Measurements from ENCODE around the gene CD22. TPM values are rescaled to one million over a fixed set of nuclear protein-coding genes. Genes with fewer than 3 reads are reported as not detected.
A peak's percentile ranks its signal among the peaks of the same experiment; 100 is the strongest.

CD22 gene
- total and polyA plus RNA-seq, 7 experiments from 2014 or later, result 0.70 to 23.9 (median 1.5) TPM

DNA sequence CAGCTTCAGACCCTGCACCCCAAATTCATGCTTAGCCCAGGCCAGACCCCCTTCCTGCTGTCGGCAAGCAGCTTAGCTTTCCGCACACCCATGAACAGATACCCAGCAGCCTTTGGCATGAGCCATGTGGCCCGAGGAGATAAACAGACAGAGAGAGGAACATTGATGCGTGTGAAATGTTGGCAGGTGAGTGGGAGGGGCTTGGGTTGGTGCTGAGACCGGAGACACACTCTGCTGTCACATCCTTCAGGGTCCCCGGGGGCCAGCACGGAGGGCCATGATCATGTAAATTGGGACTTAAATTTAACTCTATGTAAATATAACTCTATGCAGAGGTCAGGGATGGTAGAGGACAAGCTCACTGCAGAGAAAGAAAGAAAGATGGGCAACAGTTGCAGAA is 1.5 kb downstream of the CD22 start:
- no peak overlapping the region for H3K4me3 Mint-ChIP-seq
- H3K9me3 Mint-ChIP-seq, result no peaks in the 10 kb centered on the region
- peak overlapping the region in 2 of 9 donors; percentile 17 to 22 for H3K27ac Mint-ChIP-seq
- Histone ChIP-seq H3K9me3 (ENCODE audit: control insufficient read depth in 2 of 3, low read length in 3 of 3) (no peaks in the 10 kb centered on the region), H3K27ac (ENCODE audit: low read depth, low read length) (no peak overlapping the region), H3K36me3 (ENCODE audit: control insufficient read depth in 2 of 3, insufficient read depth in 3 of 3, low read length in 3 of 3) (no peaks in the 10 kb centered on the region), H3K4me1 (ENCODE audit: control insufficient read depth in 2 of 2, insufficient read depth in 2 of 2, low read length in 2 of 2) (peaks cover 0 to 8% of the 10 kb centered on the region in 2 donors), H3K4me3 (ENCODE audit: low read length) (no peak overlapping the region), H3K27me3 (ENCODE audit: control insufficient read depth in 2 of 2, insufficient read depth in 2 of 2, low read length in 2 of 2) (no peaks in the 10 kb centered on the region)
- ChIA-PET CTCF (no interaction called here), POLR2A (no interaction called here)
- H3K36me3 Mint-ChIP-seq, result no peaks in the 10 kb centered on the region
- peak; percentile 50 for ATAC-seq
- DNase-seq, result no peak
- intact Hi-C loops (cut with micrococcal nuclease), result no loop called here
- peaks cover 9 to 29% (median 17%) of the 10 kb centered on the region in 7 donors for H3K4me1 Mint-ChIP-seq
- peaks cover 0 to 14% (median 4%) of the 10 kb centered on the region in 5 donors for H3K27me3 Mint-ChIP-seq

DNA sequence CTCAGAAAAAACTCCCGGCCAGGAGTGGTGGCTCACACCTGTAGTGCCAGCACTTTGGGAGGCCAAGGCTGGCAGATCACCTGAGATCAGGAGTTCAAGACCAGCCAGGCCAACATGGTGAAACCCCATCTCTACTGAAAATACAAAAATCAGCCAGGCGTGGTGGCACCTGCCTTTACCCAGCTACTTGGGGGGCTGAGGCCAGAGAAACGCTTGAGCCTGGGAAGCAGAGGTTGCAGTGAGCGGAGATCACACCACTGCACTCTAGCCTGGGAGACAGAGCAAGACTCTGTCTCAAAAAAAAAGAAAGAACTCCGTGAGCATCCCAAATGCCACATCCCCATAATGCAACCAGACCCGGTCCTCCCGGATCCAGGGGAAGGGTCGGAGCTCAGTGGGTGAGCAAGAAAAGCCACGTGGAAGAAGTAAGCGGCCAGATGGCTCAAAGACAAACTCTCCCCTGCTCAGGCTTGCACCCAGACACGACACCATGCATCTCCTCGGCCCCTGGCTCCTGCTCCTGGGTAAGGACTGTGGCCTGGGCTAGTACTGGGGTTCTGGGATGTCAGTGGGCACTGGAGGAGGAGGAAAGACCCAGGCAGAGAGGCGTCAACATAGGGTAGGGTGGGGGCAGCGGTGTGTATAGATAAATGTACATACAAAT is 2.7 kb downstream of the CD22 start:
- peaks cover 0 to 16% (median 0%) of the 10 kb centered on the region in 5 donors for H3K27me3 Mint-ChIP-seq
- H3K9me3 Mint-ChIP-seq, result no peaks in the 10 kb centered on the region
- H3K4me3 Mint-ChIP-seq, result no peak overlapping the region
- Histone ChIP-seq H3K36me3 (ENCODE audit: control insufficient read depth in 2 of 3, insufficient read depth in 3 of 3, low read length in 3 of 3) (no peaks in the 10 kb centered on the region), H3K27ac (ENCODE audit: low read depth, low read length) (no peak overlapping the region), H3K27me3 (ENCODE audit: control insufficient read depth in 2 of 2, insufficient read depth in 2 of 2, low read length in 2 of 2) (no peaks in the 10 kb centered on the region), H3K4me1 (ENCODE audit: control insufficient read depth in 2 of 2, insufficient read depth in 2 of 2, low read length in 2 of 2) (peaks cover 0 to 8% of the 10 kb centered on the region in 2 donors), H3K4me3 (ENCODE audit: low read length) (no peak overlapping the region), H3K9me3 (ENCODE audit: control insufficient read depth in 2 of 3, low read length in 3 of 3) (no peaks in the 10 kb centered on the region)
- H3K4me1 Mint-ChIP-seq, result peaks cover 10 to 29% (median 17%) of the 10 kb centered on the region in 7 donors
- no peak overlapping the region for H3K27ac Mint-ChIP-seq
- intact Hi-C loops (cut with micrococcal nuclease), result no loop called here
- POLR2A ChIA-PET, result no interaction called here
- H3K36me3 Mint-ChIP-seq, result no peaks in the 10 kb centered on the region
- ATAC-seq, result no peak
- no peak for DNase-seq
- CTCF ChIA-PET, result no interaction called here

DNA sequence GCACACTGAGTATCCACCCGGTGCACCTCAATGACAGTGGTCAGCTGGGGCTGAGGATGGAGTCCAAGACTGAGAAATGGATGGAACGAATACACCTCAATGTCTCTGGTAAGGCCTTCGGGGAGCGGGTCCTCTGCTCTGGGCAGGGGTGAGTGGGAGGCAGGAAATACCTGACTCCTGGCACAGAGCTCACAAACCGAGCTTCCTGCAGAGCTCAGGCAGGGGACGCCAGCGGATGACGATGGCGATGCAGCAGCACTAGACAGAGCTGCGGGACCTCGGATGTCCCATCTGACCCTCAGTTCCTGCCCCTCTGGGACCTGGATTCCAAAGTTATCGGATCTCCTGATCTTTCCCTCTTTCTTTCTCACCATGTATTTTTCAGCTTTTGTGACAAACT is 3.8 kb downstream of the CD22 start:
- CTCF ChIA-PET, result interaction anchor here (1.1 to 2.0 kb wide), 3 partner anchors 20 to 191 kb away, joined by 3 to 5 read pairs (median 3); no protein-coding TSS in a partner anchor
- Mint-ChIP-seq H3K4me1 (peaks cover 12 to 29% (median 17%) of the 10 kb centered on the region in 7 donors), H3K27ac (peak overlapping the region in 2 of 9 donors; percentile 36 to 51), H3K27me3 (peaks cover 0 to 17% (median 0%) of the 10 kb centered on the region in 5 donors), H3K36me3 (no peaks in the 10 kb centered on the region), H3K9me3 (no peaks in the 10 kb centered on the region), H3K4me3 (peak overlapping the region in 8 of 10 donors; percentile 22 to 66 (median 54))
- no peak overlapping the region for H3K4me3 ChIP-seq (ENCODE audit: low read length)
- intact Hi-C loops (cut with micrococcal nuclease), result no loop called here
- DNase-seq, result peak in 5 of 9 donors; percentile 16 to 43 (median 36)
- H3K27me3 ChIP-seq (ENCODE audit: control insufficient read depth in 2 of 2, insufficient read depth in 2 of 2, low read length in 2 of 2), result no peaks in the 10 kb centered on the region
- POLR2A ChIA-PET, result no interaction called here
- peaks cover 0 to 8% of the 10 kb centered on the region in 2 donors for H3K4me1 ChIP-seq (ENCODE audit: control insufficient read depth in 2 of 2, insufficient read depth in 2 of 2, low read length in 2 of 2)
- ATAC-seq, result peak; percentile 62
- no peak overlapping the region for H3K27ac ChIP-seq (ENCODE audit: low read depth, low read length)
- no peaks in the 10 kb centered on the region for H3K36me3 ChIP-seq (ENCODE audit: control insufficient read depth in 2 of 3, insufficient read depth in 3 of 3, low read length in 3 of 3)
- H3K9me3 ChIP-seq (ENCODE audit: control insufficient read depth in 2 of 3, low read length in 3 of 3), result no peaks in the 10 kb centered on the region

DNA sequence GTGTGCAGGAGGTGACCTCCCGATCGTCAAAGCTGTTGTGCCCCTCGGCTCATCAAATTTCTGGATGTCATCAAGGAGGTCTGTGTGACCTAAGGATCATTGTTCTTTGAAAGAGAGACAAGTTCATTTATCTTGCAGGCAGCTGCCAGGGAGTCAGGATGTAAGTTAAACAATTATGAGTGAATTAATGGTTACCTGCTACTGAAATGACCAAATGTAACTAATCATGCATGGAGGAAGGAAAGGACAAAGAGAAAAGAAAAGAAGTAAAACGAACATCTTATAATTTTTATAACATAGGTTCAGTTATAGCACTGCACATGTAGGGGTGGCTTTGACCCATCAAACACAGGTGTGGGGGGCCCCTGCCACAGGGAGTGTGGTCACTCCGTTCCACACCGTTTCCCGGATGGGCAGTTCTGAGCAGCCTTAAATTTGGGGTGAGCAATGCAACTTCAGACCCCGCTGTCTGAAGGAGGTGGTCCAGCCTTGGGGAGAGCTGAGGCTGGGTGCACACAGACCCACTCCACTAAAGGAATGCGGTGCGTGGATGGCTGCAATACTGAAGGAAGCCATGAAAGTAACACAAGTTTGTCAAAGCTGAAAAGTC is 5.3 kb downstream of the CD22 start:
- intact Hi-C loops (cut with micrococcal nuclease), result no loop called here
- H3K36me3 Mint-ChIP-seq, result no peaks in the 10 kb centered on the region
- Histone ChIP-seq H3K4me3 (ENCODE audit: low read length) (no peak overlapping the region), H3K27ac (ENCODE audit: low read depth, low read length) (no peak overlapping the region), H3K4me1 (ENCODE audit: control insufficient read depth in 2 of 2, insufficient read depth in 2 of 2, low read length in 2 of 2) (peaks cover 0 to 8% of the 10 kb centered on the region in 2 donors), H3K9me3 (ENCODE audit: control insufficient read depth in 2 of 3, low read length in 3 of 3) (no peaks in the 10 kb centered on the region), H3K36me3 (ENCODE audit: control insufficient read depth in 2 of 3, insufficient read depth in 3 of 3, low read length in 3 of 3) (no peaks in the 10 kb centered on the region), H3K27me3 (ENCODE audit: control insufficient read depth in 2 of 2, insufficient read depth in 2 of 2, low read length in 2 of 2) (no peaks in the 10 kb centered on the region)
- H3K27ac Mint-ChIP-seq, result no peak overlapping the region
- DNase-seq (no peak), ATAC-seq (no peak)
- CTCF ChIA-PET, result interaction anchor here (0.5 to 2.0 kb wide), 3 partner anchors 138 to 162 kb away, joined by 4 to 6 read pairs (median 5); no protein-coding TSS in a partner anchor
- POLR2A ChIA-PET, result interaction anchor here (0.5 kb wide), 1 partner anchor 908 kb away, joined by 4 read pairs; no protein-coding TSS in a partner anchor
- peaks cover 0 to 17% (median 0%) of the 10 kb centered on the region in 5 donors for H3K27me3 Mint-ChIP-seq
- no peak overlapping the region for H3K4me3 Mint-ChIP-seq
- H3K4me1 Mint-ChIP-seq, result peaks cover 9 to 23% (median 17%) of the 10 kb centered on the region in 7 donors
- H3K9me3 Mint-ChIP-seq, result no peaks in the 10 kb centered on the region

DNA sequence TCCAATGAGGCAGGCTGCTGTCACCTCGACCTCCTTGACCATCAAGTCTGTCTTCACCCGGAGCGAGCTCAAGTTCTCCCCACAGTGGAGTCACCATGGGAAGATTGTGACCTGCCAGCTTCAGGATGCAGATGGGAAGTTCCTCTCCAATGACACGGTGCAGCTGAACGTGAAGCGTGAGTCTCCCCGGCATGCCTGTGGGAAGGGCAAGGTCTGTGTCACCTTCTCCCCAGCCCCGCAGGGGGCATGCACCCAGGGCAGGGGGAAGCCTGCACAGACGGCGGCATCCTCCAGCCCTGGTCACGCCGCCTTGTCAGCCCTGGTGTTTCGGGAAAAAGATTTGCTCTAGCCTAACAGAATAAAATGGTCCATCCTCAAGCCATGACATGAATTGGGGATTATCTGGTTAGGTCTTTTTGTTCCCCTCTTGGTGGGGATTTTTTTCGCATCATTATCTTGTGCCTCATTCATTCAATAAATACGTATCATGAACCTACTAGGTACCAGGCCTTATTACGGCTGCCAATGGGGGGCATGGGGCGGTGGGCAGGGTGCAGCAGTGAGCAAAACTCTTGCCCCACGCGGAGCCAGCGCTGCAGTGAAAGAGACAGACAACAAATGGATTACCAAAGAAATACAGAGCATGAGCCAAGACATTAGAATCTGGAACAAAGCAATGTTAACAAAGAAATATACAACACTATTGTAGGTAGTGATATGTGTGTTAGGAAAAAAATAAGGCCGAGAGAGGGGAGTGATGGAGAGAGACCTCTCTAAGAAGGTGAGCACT is 7.4 kb downstream of the CD22 start:
- H3K27ac Mint-ChIP-seq, result peak overlapping the region in 2 of 9 donors; percentile 52 to 55
- H3K9me3 Mint-ChIP-seq, result no peaks in the 10 kb centered on the region
- no peaks in the 10 kb centered on the region for H3K27me3 ChIP-seq (ENCODE audit: control insufficient read depth in 2 of 2, insufficient read depth in 2 of 2, low read length in 2 of 2)
- ATAC-seq, result no peak
- no peak overlapping the region for H3K4me3 ChIP-seq (ENCODE audit: low read length)
- H3K36me3 ChIP-seq (ENCODE audit: control insufficient read depth in 2 of 3, insufficient read depth in 3 of 3, low read length in 3 of 3), result no peaks in the 10 kb centered on the region
- ChIA-PET CTCF (no interaction called here), POLR2A (no interaction called here)
- no peaks in the 10 kb centered on the region for H3K9me3 ChIP-seq (ENCODE audit: control insufficient read depth in 2 of 3, low read length in 3 of 3)
- no peaks in the 10 kb centered on the region for H3K36me3 Mint-ChIP-seq
- H3K27ac ChIP-seq (ENCODE audit: low read depth, low read length), result no peak overlapping the region
- H3K4me3 Mint-ChIP-seq, result no peak overlapping the region
- no peak for DNase-seq
- intact Hi-C loops (cut with micrococcal nuclease), result no loop called here
- H3K27me3 Mint-ChIP-seq, result peaks cover 0 to 10% (median 0%) of the 10 kb centered on the region in 5 donors
- H3K4me1 Mint-ChIP-seq, result peaks cover 9 to 21% (median 16%) of the 10 kb centered on the region in 7 donors
- H3K4me1 ChIP-seq (ENCODE audit: control insufficient read depth in 2 of 2, insufficient read depth in 2 of 2, low read length in 2 of 2), result peaks cover 0 to 8% of the 10 kb centered on the region in 2 donors

DNA sequence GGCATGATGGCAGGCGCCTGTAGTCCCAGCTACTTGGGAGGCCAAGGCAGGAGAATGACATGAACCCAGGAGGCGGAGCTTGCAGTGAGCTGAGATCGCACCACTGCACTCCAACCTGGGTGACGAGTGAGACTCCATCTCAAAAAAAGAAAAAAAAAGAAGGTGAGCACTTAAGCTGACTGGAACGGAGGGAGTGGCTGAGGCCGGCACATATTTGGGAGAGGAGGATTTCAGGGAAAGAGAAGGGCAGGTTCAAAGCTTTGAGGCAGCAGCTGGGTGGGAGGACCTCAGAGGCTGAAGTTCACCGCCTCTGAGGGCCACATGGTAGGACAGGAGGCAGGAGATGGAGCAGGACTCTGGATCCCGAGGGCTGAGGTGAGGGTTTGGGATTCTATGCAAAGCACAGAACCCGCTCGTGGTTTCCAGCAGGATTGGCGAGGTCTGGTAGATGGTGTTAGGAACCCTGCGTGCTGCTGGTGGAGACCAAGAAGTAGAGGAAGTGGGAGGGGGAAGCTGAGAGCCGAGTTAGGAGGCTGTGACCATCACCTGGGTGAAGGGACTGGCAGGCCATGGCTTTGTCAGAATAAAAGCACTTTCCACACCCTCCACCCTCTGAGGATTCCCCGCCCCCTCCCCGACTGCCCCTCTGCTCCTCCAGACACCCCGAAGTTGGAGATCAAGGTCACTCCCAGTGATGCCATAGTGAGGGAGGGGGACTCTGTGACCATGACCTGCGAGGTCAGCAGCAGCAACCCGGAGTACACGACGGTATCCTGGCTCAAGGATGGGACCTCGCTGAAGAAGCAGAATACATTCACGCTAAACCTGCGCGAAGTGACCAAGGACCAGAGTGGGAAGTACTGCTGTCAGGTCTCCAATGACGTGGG is 8.4 kb downstream of the CD22 start:
- ChIA-PET CTCF (no interaction called here), POLR2A (no interaction called here)
- Histone ChIP-seq H3K4me3 (ENCODE audit: low read length) (no peak overlapping the region), H3K36me3 (ENCODE audit: control insufficient read depth in 2 of 3, insufficient read depth in 3 of 3, low read length in 3 of 3) (no peaks in the 10 kb centered on the region), H3K27ac (ENCODE audit: low read depth, low read length) (no peak overlapping the region), H3K9me3 (ENCODE audit: control insufficient read depth in 2 of 3, low read length in 3 of 3) (no peaks in the 10 kb centered on the region), H3K4me1 (ENCODE audit: control insufficient read depth in 2 of 2, insufficient read depth in 2 of 2, low read length in 2 of 2) (peaks cover 0 to 8% of the 10 kb centered on the region in 2 donors), H3K27me3 (ENCODE audit: control insufficient read depth in 2 of 2, insufficient read depth in 2 of 2, low read length in 2 of 2) (no peaks in the 10 kb centered on the region)
- no peak overlapping the region for H3K27ac Mint-ChIP-seq
- no peaks in the 10 kb centered on the region for H3K36me3 Mint-ChIP-seq
- no peaks in the 10 kb centered on the region for H3K9me3 Mint-ChIP-seq
- H3K27me3 Mint-ChIP-seq, result peaks cover 0 to 9% (median 0%) of the 10 kb centered on the region in 5 donors
- peaks cover 12 to 21% (median 16%) of the 10 kb centered on the region in 7 donors for H3K4me1 Mint-ChIP-seq
- no peak for DNase-seq
- intact Hi-C loops (cut with micrococcal nuclease), result no loop called here
- ATAC-seq, result no peak
- H3K4me3 Mint-ChIP-seq, result no peak overlapping the region

Measured in naive thymus-derived CD4-positive, alpha-beta T cell (primary cell).